Measurements from ENCODE around the gene ACTRT3. TPM values are rescaled to one million over a fixed set of nuclear protein-coding genes. Genes with fewer than 3 reads are reported as not detected.

The ACTRT3 gene
- 9.2 TPM for total RNA-seq

DNA sequence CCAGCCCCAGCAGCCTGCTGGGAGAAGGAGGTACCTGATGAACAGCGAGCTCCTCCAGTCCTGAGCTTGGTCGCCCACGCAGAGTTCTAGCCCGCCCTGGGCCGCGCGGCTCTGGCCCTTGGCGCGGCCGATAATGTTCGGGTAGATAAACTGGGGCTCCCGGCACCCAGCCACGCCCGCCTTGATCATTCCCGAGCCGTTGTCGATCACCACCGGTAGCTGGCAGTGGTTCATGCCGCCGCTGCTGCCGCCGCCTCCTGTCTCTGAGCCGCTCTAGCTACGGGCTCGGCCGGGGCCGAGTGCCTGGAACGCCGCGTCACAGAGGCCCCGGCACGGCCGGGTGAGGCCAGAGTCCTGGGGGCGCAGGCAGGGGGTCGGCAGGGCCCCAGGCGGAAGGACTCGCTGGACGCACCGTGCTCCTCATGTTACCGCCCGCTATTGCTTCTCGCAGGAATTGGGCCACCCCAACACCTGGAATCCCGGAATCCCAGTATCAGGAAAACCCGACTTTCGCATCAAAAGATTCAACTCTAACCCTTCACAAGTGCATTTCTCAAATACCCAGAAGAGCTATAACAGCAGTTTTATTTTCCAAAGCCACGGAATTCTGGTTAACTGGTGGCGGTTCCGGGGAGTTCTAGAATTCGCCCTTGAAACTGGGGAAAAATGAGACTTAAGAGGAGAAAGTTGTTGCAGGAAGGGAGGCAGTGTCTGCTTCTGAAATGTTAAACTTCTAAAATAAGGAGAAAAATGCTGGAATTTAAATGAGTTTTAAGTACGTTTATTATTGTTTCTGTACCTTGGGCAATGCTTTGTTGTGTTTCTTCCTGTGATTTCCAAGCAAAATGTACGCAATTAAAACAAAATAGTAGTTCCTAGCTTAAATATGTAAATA is at the start of gene ACTRT3:
TSS of gene ACTRT3 (minus strand) at position 275 of the 895 bp plus-strand sequence. CDS start at position 234, 41 bp downstream.

DNA sequence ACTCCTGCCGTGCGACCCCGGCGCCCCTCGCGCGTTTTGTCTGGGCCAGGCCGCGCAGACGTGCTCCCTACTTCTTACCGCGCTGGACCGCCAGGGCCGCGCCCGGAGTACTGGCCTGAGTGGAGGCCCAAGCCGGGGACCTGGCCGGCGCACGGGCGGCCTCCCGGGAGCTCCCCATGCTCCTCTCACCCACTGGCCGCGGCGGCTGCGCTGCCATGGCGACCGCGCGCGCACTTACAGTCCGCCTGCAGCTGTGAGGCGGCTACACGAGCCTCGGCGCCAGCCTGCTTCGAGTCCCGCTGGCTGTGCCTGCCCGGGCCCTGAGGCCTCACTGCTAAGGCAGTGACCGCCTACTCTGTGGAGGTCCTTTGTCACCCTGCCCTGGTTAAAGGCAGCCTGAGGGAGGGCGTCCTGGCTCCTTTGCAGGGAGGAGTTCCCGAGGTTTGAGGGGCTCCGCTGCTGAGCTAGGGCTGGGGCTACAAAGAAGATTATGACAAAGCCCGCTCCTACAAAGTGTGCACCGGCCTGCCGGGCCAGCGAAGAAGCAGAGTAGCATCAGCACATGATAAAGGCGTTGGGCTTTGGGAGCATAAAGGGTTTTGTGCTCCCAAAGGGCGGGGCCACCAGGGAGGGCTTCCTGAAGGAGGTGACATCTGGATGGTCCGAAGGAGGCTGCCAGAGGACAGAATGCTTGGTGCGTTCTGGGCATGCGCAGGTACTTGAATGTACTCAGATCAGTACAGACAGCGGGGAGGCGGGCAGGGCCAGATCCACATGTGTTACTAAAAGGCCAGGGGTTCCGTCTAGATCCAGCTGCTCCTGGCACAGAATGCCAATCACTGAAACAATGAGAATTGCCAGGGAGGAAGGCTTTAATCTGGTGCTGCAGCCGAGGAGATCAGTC is 43.2 kb upstream of the ACTRT3 start, which contains the start of the genes LRRC34 and LRRIQ4:
TSS of gene LRRC34 (minus strand) at position 573 of the 904 bp plus-strand sequence. CDS start at position 217, 356 bp downstream.
TSS of gene LRRIQ4 (plus strand) at position 539 of the 904 bp plus-strand sequence. CDS start 9,052 bp downstream, outside the sequence.

DNA sequence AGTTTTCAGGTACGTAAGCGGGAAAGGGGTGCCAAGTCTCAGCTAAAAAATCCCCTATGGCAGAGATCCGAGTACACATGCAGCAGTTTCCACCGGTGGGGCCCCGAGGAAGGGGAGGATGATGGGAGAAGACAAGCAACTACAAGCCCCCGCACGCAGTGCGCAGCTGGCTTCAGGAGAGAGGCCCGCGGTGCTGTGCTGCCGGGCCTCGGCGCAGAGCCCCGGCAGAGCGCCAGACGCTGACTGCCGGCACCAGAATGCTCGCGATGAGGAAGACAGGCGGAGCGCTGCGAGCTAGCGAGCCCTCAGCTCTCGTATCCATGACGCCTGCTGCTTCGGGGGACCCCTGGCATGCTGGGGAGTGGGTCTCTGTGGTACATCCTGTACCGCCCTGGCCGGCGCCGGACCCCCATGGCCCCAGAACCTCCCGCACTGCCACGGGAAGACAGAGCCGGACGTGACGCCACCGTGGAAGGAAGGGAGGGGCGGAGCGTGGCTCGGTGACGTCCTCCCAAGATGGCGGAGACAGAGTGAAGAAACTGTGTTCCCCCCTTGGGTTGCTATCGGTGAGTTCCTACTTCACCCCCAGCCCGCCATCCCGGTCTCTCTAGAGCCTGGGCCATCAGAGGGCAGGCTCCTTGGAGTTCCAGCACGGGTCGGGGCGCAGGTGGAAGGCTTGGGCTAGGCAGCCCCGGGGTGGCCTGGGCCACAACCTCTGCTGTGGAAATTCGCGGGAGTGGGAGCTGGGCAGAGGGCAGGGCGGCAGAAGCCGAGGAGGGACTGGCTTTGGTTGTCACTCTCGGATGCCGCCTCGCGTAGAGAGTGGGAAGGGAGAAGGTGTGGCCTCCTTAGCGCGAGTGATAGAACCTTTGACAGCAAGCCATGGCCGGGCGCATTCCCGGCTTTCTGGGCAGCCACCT is 3.8 kb upstream of the ACTRT3 start, which contains the start of gene MYNN:
TSS of gene MYNN (plus strand) at position 500 of the 920 bp plus-strand sequence. CDS start 900 bp downstream, outside the sequence.

DNA sequence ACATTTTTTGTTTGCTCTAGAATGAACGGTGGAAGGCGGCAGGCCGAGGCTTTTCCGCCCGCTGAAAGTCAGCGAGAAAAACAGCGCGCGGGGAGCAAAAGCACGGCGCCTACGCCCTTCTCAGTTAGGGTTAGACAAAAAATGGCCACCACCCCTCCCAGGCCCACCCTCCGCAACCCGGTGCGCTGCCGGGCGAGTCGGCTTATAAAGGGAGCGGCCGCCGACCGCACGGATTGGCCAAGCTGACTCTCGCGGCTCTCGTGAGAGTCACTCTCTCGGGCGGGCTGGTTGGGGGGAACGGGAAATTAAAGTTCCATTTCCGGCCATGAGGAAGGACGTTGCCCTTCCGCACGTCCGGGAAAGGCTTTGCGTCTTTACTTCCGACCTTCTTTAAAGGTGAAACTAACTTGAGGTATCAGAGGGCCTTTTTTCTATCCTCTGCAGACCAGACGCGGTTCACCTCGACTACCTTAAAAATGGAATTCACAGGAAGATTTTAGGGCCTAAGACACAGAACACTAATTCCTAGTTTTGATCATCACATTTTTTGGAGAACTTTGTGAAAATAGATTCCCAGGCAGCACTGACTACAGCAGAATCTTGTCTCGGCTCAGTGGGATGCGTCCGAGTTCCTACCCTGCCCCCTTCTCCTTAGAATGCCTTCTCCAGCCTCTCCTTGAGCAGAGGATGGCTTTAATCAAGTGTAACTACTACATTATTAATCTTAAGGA is 4.3 kb downstream of the ACTRT3 start, which contains the start of gene TERC:
TSS of gene TERC (minus strand) at position 179 of the 731 bp plus-strand sequence.

Small RNA genes lying within 50 kb of the gene (small RNA-seq; reads per million reads assigned to genes)
- gene RNU6-637P: not detected

Other genes with a start within 250 kb of the ACTRT3 start
- 8.3 TPM for gene MECOM, start 105.8 kb downstream of the ACTRT3 start, total RNA-seq
- 71.0 TPM for gene TERC, start 4.5 kb downstream of the ACTRT3 start, total RNA-seq
- gene MYNN, start 3.8 kb upstream of the ACTRT3 start, total RNA-seq: 35.8 TPM
- gene LRRIQ4, start 43.3 kb upstream of the ACTRT3 start, total RNA-seq: 1.6 TPM
- 24.5 TPM for gene LRRC34, start 43.3 kb upstream of the ACTRT3 start, total RNA-seq
- not detected for gene LRRC31, start 100.4 kb upstream of the ACTRT3 start, total RNA-seq
- gene SAMD7, start 142.0 kb upstream of the ACTRT3 start, total RNA-seq: not detected
- gene SEC62, start 197.2 kb upstream of the ACTRT3 start, total RNA-seq: 144 TPM